Non-pigmented ciliary epithelial cell (primary cell): ENCODE results near the gene NR2F2.

Source experiments
- DNase-seq: peaks from one replicate; pipeline ENCODE4 v3.0.0-alpha.2; 2010; ENCODE audit warnings: low read depth

NR2F2 gene

GRCh38 chr15:96343113-96344059 is 12.9 kb downstream of the NR2F2 start:
- no peak for DNase-seq

DNA sequence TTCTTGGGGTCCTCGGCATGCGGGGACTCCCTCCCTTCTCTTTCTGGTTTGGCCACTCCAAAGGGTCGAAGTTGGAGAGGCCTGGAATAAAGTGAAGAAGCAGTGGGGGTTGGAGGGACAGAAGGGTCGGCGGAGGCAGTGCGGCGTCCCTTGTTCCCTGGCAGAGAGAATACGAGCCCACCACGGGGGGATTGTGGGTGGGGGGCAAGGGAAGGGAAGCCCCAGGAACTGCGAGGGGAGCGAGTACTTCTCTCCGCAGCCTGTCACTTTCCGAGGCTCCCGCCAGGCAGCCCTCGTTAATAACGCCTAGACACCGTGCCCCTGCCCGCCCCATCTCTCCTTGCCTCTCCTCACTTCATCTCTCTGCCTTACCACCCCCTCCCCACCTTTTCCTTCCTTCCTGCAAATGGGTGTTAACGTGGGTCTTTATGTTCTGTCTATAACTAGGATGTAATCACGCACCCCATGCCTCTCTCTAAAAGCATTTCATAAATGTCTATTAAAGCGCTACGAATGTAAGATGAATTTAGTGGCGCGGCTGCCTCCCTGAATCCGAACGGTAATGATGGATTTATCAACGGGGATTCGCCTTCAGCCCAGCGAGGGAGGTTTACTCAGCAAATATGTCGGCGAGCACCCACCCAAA is 13.7 kb downstream of the NR2F2 start:
- no peak for DNase-seq

DNA sequence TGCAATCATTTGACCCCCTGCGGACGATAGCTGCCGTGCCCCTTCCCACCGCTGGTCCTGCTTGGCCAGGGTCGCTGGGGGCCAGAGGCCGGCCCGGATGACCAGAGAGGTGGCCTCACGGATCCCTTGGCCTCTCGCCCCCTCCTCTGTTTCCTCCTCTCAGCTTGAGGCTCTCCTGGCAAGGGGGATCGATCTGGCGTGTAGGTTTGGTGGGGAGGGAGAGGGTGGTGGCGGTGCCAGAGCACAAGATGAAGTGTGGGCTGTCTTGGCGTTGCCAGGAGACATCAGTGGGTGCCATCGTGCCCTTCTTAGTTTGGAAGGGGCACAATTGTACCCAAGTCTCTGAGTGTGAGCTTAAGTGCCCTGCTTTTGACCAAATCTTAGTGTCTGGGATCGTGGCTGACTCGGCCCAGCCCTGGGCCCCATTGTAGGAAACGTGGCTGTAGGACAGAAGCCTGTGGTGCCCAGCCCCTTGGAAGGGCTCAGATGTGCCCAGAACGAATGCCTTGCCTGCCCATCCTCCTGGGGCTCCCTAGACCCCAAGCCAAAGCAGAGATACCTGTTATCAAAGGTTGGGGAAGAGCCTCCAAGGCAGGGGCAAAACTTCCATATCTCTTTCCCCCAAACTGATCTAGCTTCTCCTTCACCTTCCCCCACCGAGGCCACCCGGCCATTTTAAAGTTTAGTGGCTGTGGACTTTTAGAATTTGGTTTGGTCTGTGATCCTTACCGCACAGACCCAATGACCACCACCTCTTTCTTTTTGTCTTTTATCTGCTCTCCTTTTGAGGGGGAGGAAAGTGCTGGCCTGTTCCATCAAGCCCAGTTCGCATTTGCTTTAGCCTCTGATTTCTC is 14.4 kb downstream of the NR2F2 start:
- DNase-seq = no peak

DNA sequence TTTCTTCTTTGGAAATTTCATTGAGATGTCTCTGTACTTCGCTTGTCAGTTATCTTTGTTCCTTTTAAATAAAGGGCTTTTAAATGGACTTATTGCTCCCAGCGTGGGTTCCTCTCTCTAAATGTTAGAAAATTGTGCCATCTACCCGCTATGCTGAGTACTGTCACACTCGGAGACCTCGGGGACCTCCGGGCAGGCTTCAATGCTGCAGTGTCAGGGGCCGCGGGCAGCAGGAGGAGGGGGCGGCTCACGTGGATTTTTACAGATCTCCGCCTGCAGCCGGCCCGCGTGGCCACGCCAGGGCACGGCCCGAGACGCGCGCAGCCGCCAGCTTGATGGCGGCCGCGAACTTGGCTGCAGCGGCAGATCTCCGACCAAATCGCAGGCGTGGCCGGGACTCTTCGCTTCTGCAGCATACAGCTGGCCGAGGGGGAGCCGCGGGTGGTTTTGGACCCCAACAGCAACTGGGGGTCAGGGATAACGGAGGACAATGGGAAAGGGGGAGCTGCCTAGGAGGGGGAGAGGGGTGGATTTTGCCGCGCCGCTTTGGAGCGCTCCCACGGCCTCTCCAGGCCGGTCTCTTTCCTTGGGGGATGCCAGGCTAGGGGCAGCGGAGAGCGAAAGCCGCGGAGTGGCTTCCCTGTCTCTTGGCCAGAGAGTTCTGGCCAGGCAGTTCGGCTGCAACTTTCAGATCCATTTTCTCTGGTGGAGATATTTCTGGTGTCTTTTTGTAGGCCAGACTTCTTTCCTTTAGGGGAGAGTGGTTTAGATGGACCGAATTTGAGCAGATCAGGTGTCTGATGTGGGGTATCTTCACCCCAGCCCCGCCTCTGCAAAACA is 15.3 kb downstream of the NR2F2 start:
- no peak for DNase-seq

DNA sequence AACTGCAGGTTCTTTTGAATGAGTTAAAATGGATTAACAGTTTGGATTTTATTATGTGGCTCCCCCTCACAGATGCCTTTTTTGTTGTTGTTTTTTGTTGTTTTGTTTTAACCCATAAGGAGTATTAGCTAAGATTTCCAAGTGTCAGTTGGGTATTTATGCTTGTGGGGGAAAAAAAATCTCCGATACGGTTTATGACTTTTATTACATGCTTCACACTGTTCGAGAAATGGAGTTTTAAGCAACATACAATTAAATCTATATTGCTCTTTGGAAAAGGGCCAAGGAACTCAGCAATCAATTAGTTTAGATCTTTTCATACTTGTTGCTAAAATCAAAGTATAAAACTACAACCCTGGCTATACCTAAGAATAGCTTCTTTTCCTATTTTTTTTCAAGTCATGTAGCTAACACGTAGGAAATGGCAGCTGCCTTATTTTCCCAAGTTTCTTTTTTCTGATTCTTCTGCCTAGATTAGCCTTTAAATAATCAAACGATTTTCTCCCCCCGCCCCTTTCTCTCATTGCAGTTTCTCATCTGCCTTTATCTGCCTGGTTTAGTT is 16.0 kb downstream of the NR2F2 start:
- DNase-seq = no peak

GRCh38 chr15:96347181-96348111 is 16.9 kb downstream of the NR2F2 start:
- DNase-seq = no peak

DNA sequence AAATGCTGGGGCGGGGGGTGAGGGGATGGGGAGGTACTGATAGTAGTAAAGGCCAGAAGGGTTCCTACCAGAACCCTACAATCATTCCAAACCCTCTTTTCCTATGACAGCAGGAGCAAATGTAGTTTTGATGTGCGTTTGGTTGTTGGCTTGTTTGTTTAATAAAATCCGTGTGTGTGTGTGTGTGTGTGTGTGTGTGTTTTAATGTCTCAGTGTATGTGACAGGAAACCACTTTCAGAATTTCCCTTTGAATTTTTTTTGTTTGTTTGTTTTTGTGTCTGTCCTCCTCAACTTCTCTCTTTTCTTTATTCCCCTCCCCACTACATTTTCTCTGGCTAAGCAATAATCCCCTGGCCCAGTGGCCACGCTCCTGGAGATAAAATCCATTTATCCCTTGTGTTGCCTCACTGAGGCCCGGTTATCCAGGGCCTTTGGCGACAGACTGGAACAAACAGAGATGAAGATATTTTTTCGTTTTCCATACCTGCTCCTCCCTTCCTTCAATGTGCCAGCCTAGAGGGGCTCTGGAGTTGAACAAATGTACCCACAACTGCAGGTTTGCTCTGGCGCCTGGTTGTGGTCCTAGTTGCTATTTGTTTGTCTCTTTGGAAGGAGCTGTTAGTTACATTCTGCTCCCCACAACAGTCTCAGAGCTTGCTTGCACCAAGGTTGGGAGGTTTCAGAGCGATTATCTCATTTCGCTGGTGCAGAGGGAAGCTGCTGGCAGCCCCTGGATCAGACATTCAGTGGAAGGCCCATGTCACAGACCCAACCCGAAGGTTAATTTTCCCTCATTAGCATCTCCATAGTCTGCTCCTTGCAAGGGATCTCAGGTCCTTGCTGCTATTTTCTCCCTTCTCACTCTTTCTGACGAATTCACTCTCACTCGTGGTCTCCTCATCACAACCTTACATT is 17.9 kb downstream of the NR2F2 start:
- no peak for DNase-seq

DNA sequence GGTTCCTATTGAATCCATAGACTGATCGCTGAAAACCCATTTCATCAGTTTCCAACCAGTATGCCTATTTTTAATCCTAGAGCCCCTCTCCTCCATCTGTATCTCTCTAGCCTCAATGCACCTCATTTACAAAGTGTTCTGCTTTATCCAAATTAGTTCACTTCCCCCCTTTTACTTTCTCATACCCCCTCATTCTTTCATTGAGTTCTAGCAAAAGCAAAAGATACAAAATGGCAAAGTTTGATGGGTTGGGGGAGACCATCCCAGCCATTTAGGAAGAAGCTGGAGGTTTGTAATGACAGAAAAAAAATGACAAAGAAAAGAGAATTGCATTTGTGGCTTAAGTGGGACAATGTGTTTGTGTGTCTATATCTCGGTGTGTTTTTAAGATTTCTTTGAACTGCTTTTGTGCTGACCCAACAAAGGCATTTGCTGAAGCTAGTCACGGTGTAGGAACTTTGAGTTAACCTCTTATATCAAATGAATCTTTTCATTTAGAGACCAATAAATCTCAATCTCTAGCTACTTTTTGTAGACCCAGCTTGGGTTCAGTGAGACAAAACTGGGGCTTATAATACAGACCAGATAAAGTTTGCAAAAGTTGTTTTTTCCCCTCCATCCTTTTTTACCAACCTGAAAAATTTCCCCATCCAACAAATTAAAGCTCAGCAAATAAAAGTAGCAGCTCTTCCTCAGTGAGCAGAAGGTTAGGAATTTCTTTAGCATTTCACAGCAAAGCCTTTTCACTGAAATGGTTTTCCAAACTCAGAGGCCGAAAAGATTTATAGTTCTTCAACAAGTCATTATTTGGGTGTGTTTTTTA is 18.7 kb downstream of the NR2F2 start:
- DNase-seq = no peak

GRCh38 chr15:96349857-96350720 is 19.6 kb downstream of the NR2F2 start:
- DNase-seq = no peak

GRCh38 chr15:96350934-96351724 is 20.6 kb downstream of the NR2F2 start:
- no peak for DNase-seq

DNA sequence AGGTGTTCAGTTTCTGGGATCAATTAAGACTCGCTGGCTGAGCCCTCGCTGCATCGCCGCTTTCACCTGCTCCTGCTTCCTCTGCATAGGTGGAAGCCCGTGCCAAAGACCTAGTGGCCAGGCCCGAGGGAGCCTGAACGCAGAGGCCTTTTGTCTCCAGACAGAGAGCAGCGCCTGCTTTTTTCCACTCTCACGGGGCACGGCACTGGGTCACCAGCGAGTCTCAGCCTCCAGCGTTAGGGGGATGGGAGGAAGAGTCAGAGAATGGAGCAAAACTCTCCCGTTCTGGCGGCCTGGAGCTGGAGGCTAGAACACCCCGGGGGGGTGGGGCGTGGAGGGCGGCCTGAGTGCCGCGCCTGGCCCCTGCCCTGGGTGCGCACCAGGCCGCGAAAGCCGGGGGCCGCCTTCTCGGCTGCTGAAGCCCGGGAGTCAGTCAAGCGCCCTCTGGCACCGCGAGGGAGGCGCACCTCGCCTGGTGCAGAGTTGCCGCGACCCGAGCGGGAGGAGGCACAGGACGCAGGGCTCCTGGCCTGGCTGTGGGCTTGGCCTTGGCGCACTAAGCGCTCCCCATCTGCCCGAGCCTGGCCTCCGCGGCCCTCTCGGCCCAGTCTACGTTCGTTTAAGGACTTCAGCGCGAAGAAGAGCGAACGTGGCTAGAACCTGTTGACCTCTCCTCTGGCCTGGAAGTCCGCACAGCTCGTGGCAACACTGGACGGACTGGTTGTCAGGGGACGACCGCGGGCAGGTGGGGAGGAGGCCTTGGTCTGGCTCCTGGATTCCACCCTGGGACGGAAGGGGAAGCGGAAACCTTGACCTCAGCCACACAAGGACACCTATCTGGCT is 21.5 kb downstream of the NR2F2 start:
- no peak for DNase-seq

- no peak for DNase-seq
These were observed 22.3 kb downstream of the NR2F2 start for GRCh38 chr15:96352604-96353405.

- DNase-seq = no peak
These were observed 23.0 kb downstream of the NR2F2 start for GRCh38 chr15:96353416-96353929.
